AG04450 (cell line): ENCODE results near the gene C10orf90. TPM values are rescaled to one million over a fixed set of nuclear protein-coding genes. Genes with fewer than 3 reads are reported as not detected.

ENCODE experiments used
- CTCF ChIA-PET: fragments of 300-600, 350-600 bp; formaldehyde crosslinking; extraction: SDS; loops from one replicate; lab custom pipeline; 2022; ENCODE audit warnings: antibody characterized with exemption, inconsistent platforms; lab: Charles Lee
- POLR2A ChIA-PET: fragments of 350-600 bp; formaldehyde crosslinking; extraction: SDS; loops from one replicate; lab custom pipeline; 2021; ENCODE audit warnings: antibody characterized with exemption, inconsistent platforms; lab: Yijun Ruan, JAX
- DNase-seq: peaks from one replicate; pipeline ENCODE4 v3.0.0-alpha.2; 2011; ENCODE audit warnings: low read depth, low spot score
- H3K27ac ChIP-seq: one replicate; pipeline ENCODE4 v1.5.1; 2012; ENCODE audit warnings: low read depth, low read length, control low read depth
- H3K27me3 ChIP-seq: one replicate; pipeline ENCODE4 v1.6.0; 2012; ENCODE audit warnings: low read length; ENCODE audit not compliant: control insufficient read depth, insufficient read depth
- H3K4me3 ChIP-seq: 2 replicates; pipeline ENCODE4 v1.5.1; 2011; ENCODE audit warnings: mild to moderate bottlenecking, low read depth, low read length, control low read depth
- H3K9me3 ChIP-seq: 2 replicates; pipeline ENCODE4 v1.5.1; 2012; ENCODE audit warnings: low read length; ENCODE audit not compliant: control insufficient read depth, insufficient read depth
- polyA plus RNA-seq: library from polyadenylated mRNA; depleted of rRNA; stranded (reverse); fragments of >200 nt; gene quantifications from 2 replicates; pipeline ENCODE4 v1.2.3, GENCODE V29; 2011
- TF ChIP-seq, protein P1 (sequence below): IDR thresholded peaks from 2 replicates; pipeline ENCODE4 v1.5.1; 2011; ENCODE audit warnings: low read depth, low read length, control low read depth, inconsistent platforms

The C10orf90 gene
- polyA plus RNA-seq, 1 experiment = 0.10 TPM

DNA sequence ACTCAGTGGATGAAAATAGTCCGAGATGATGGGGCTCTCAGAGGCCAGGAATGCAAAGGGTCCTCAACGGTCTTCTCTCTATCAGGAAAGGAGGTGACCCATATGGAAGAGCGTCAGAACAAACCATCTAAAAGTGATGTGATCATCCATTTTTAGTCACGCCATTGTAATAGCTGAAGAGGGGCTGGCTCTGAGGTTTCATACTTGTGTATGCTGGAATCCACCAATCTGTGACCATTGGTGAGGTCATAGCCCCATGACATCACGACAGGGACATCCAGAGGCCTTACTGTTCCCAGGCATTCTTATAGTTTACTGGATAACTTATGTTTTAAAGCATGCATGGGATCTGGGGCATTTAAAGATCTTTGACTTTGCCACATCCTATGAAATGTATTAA, 83.6 kb downstream of the C10orf90 start:
- Histone ChIP-seq H3K4me3 (no peak overlapping the region), H3K27me3 (peaks cover 8% of the 10 kb centered on the region), H3K9me3 (no peaks in the 10 kb centered on the region), H3K27ac (no peak overlapping the region)
- POLR2A ChIA-PET = no interaction called here
- TF ChIP-seq, protein P1, sequence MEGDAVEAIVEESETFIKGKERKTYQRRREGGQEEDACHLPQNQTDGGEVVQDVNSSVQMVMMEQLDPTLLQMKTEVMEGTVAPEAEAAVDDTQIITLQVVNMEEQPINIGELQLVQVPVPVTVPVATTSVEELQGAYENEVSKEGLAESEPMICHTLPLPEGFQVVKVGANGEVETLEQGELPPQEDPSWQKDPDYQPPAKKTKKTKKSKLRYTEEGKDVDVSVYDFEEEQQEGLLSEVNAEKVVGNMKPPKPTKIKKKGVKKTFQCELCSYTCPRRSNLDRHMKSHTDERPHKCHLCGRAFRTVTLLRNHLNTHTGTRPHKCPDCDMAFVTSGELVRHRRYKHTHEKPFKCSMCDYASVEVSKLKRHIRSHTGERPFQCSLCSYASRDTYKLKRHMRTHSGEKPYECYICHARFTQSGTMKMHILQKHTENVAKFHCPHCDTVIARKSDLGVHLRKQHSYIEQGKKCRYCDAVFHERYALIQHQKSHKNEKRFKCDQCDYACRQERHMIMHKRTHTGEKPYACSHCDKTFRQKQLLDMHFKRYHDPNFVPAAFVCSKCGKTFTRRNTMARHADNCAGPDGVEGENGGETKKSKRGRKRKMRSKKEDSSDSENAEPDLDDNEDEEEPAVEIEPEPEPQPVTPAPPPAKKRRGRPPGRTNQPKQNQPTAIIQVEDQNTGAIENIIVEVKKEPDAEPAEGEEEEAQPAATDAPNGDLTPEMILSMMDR = no peak
- no peak for DNase-seq
- CTCF ChIA-PET = no interaction called here

DNA sequence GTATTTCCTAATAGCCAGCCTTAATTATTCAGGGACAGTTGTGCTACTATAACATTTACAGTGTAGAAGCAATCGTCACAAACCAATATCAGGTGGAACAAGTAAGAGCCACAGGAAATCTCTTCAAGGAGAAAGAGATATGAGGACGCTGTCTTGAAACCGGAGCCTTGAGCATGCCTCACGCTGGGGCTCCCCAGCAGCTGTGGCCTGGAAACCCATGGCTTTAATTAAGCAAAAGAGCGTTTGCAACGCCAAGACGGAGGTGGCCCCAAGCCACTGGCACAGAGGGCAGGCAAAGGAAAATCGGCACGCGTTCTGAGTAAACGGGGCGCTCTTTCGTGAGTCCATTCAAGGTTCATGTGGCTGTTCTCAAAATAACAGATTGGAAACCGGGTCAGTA, 84.4 kb downstream of the C10orf90 start:
- no peaks in the 10 kb centered on the region for H3K9me3 ChIP-seq
- POLR2A ChIA-PET = no interaction called here
- no peak overlapping the region for H3K27ac ChIP-seq
- peaks cover 9% of the 10 kb centered on the region for H3K27me3 ChIP-seq
- no peak overlapping the region for H3K4me3 ChIP-seq
- CTCF ChIA-PET = no interaction called here
- TF ChIP-seq, protein P1 = no peak
- DNase-seq = no peak

DNA sequence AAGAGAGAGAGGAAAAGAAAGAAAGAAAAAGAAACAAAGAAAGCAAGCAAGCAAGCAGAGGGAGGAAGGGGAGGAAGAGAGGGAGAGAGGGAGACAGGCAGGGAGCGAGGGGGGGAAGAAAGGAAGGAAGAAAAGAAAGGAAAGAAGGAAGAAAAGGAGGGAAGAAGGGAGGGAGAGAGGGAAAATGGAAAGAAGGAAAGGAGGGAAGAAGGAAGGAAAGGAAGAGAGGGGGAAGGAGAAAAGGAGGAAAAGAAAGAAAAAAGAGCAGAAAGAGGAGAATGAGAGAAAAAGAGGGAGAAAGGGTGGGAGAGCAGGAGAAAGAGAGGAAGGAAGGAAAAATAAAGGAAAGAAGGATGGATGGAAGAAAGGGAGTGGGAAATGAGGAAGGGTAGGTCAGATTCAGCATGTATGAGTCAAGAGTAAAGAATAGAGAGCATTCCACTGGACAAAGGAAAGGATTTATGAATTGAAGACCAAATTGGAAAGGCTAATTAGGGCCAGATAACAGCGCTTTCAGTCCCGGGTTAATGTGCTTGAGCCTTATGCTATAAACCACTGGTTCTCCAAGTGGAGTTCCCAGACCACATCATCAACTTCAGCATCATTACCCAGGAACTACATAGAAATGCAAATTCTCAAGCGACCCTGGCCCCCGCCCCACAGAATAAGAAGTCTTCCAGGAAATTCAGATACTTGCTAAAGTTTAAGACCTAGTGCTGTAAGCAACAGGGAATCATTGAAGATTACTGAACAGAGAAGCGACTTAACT, 85.1 kb downstream of the C10orf90 start:
- TF ChIP-seq, protein P1 = no peak
- H3K4me3 ChIP-seq = no peak overlapping the region
- DNase-seq = no peak
- no peak overlapping the region for H3K27ac ChIP-seq
- POLR2A ChIA-PET = no interaction called here
- H3K27me3 ChIP-seq = peaks cover 10% of the 10 kb centered on the region
- no peaks in the 10 kb centered on the region for H3K9me3 ChIP-seq
- CTCF ChIA-PET = no interaction called here

DNA sequence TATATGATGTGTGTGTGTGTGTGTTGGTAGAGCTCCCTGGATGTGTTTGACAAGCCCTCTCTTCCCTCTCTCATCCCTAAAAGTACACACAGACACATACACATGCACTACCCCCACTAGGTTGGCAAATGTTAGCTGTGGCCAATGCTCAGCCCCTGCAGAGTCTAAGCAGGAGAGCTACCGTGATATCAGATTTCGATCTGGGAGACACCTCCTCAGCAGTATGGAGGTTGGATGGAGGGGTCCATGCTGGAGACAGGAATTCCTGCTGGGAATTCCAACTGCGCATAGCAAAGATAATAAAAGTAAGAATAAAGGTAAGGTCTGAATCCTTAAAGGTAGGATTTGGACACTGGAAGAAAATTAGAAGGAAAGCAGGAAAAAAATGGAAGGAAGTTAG, 85.7 kb downstream of the C10orf90 start:
- Histone ChIP-seq H3K27me3 (peaks cover 10% of the 10 kb centered on the region), H3K4me3 (no peak overlapping the region), H3K27ac (no peak overlapping the region), H3K9me3 (no peaks in the 10 kb centered on the region)
- no peak for DNase-seq
- ChIA-PET POLR2A (no interaction called here), CTCF (no interaction called here)
- TF ChIP-seq, protein P1 = no peak

DNA sequence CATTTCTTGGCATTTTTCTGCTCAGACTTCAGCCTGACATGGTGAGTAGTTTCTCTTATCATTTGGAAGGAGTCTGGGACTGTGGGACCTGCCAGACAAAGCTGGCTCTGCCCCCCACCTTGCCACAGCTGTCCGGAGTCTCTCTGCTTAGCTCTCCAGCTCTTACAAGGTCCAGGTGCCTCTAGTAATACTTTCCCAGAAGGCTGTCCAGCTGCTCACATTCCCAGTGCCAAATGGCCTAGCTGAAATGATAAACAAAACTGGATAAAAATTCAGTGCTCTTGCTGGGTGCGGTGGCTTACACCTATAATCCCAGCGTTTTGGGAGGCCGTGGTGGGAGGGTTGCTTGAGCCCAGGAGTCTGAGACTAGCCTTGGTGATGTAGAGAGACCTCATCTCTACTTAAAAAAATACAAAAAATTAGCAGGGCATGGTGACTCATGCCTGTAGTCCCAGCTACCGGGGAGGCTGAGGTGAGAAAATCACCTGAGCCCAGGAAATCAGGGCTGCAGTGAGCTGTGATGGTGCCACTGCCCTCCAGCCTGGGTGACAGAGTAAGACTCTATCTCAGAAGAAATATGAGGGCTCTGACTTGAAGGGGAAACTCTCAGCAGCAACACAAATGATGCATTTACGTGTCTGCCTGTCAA, 86.8 kb downstream of the C10orf90 start:
- no peak for DNase-seq
- no peaks in the 10 kb centered on the region for H3K9me3 ChIP-seq
- TF ChIP-seq, protein P1 = no peak
- ChIA-PET CTCF (no interaction called here), POLR2A (no interaction called here)
- peaks cover 10% of the 10 kb centered on the region for H3K27me3 ChIP-seq
- no peak overlapping the region for H3K4me3 ChIP-seq
- H3K27ac ChIP-seq = no peak overlapping the region
